Measurements from ENCODE around the gene P2RY8.
"Not testable (repeated sequence)": the region's sequence is repeated elsewhere in the genome, so short reads cannot be mapped to it uniquely, and the experiment has no call there.

P2RY8 gene

GRCh38 chrX:1545776-1546408 is 8.9 kb upstream of the P2RY8 start:
- no peaks in the 10 kb centered on the region for H3K27me3 ChIP-seq (ENCODE audit: control insufficient read depth in 1 of 2, insufficient read depth in 2 of 2, low read length in 2 of 2)
- H3K4me1 ChIP-seq (ENCODE audit: control insufficient read depth in 1 of 2, insufficient read depth in 2 of 2, low read length in 2 of 2), result no peaks in the 10 kb centered on the region
- no peaks in the 10 kb centered on the region for H3K36me3 ChIP-seq (ENCODE audit: control insufficient read depth in 1 of 2, insufficient read depth in 2 of 2, low read length in 2 of 2)
- H3K9ac ChIP-seq (ENCODE audit: low read depth in 1 of 2, low read length in 2 of 2), result no peak overlapping the region
- no peak overlapping the region for H3K4me3 ChIP-seq (ENCODE audit: low read depth in 1 of 2, low read length in 2 of 2)
- no peaks in the 10 kb centered on the region for H3K9me3 ChIP-seq (ENCODE audit: control insufficient read depth in 1 of 2, low read length in 2 of 2)
- H3K27ac ChIP-seq (ENCODE audit: low read depth, low read length), result no peak overlapping the region

- H3K9me3 ChIP-seq (ENCODE audit: control insufficient read depth in 1 of 2, low read length in 2 of 2), result no peaks in the 10 kb centered on the region
These were observed 6.2 kb upstream of the P2RY8 start for GRCh38 chrX:1542994-1543725.

GRCh38 chrX:1539146-1539545 is 2.2 kb upstream of the P2RY8 start:
- H3K9ac ChIP-seq (ENCODE audit: low read depth in 1 of 2, low read length in 2 of 2); H3K36me3 ChIP-seq (ENCODE audit: control insufficient read depth in 1 of 2, insufficient read depth in 2 of 2, low read length in 2 of 2); H3K4me3 ChIP-seq (ENCODE audit: low read depth in 1 of 2, low read length in 2 of 2); H3K4me1 ChIP-seq (ENCODE audit: control insufficient read depth in 1 of 2, insufficient read depth in 2 of 2, low read length in 2 of 2); H3K9me3 ChIP-seq (ENCODE audit: control insufficient read depth in 1 of 2, low read length in 2 of 2); H3K27me3 ChIP-seq (ENCODE audit: control insufficient read depth in 1 of 2, insufficient read depth in 2 of 2, low read length in 2 of 2); H3K27ac ChIP-seq (ENCODE audit: low read depth, low read length): not testable (repeated sequence)

More at GRCh38 chrX:1542994-1543725, 6.2 kb upstream of the P2RY8 start:
- H3K9ac ChIP-seq (ENCODE audit: low read depth in 1 of 2, low read length in 2 of 2), result no peak overlapping the region
- no peak overlapping the region for H3K4me3 ChIP-seq (ENCODE audit: low read depth in 1 of 2, low read length in 2 of 2)
- H3K36me3 ChIP-seq (ENCODE audit: control insufficient read depth in 1 of 2, insufficient read depth in 2 of 2, low read length in 2 of 2), result no peaks in the 10 kb centered on the region
- H3K27ac ChIP-seq (ENCODE audit: low read depth, low read length), result no peak overlapping the region
- no peaks in the 10 kb centered on the region for H3K27me3 ChIP-seq (ENCODE audit: control insufficient read depth in 1 of 2, insufficient read depth in 2 of 2, low read length in 2 of 2)
- no peaks in the 10 kb centered on the region for H3K4me1 ChIP-seq (ENCODE audit: control insufficient read depth in 1 of 2, insufficient read depth in 2 of 2, low read length in 2 of 2)

- not testable (repeated sequence) for H3K36me3 ChIP-seq (ENCODE audit: control insufficient read depth in 1 of 2, insufficient read depth in 2 of 2, low read length in 2 of 2); H3K9me3 ChIP-seq (ENCODE audit: control insufficient read depth in 1 of 2, low read length in 2 of 2); H3K27me3 ChIP-seq (ENCODE audit: control insufficient read depth in 1 of 2, insufficient read depth in 2 of 2, low read length in 2 of 2); H3K27ac ChIP-seq (ENCODE audit: low read depth, low read length); H3K4me1 ChIP-seq (ENCODE audit: control insufficient read depth in 1 of 2, insufficient read depth in 2 of 2, low read length in 2 of 2)
- peak overlapping the region; percentile 49 to 51 for H3K9ac ChIP-seq (ENCODE audit: low read depth in 1 of 2, low read length in 2 of 2)
- peak overlapping the region; percentile 71 to 76 for H3K4me3 ChIP-seq (ENCODE audit: low read depth in 1 of 2, low read length in 2 of 2)
These were observed 718 bp upstream of the P2RY8 start for GRCh38 chrX:1537716-1538090.

GRCh38 chrX:1536712-1537030 is 314 bp downstream of the P2RY8 start:
- Histone ChIP-seq H3K9ac (ENCODE audit: low read depth in 1 of 2, low read length in 2 of 2) (peak overlapping the region; percentile 49 to 51), H3K27ac (ENCODE audit: low read depth, low read length) (peak overlapping the region; percentile 80), H3K9me3 (ENCODE audit: control insufficient read depth in 1 of 2, low read length in 2 of 2) (no peaks in the 10 kb centered on the region), H3K4me1 (ENCODE audit: control insufficient read depth in 1 of 2, insufficient read depth in 2 of 2, low read length in 2 of 2) (no peaks in the 10 kb centered on the region), H3K36me3 (ENCODE audit: control insufficient read depth in 1 of 2, insufficient read depth in 2 of 2, low read length in 2 of 2) (no peaks in the 10 kb centered on the region), H3K27me3 (ENCODE audit: control insufficient read depth in 1 of 2, insufficient read depth in 2 of 2, low read length in 2 of 2) (no peaks in the 10 kb centered on the region), H3K4me3 (ENCODE audit: low read depth in 1 of 2, low read length in 2 of 2) (peak overlapping the region; percentile 71 to 76)

GRCh38 chrX:1535241-1536041 is 1.5 kb downstream of the P2RY8 start:
- Histone ChIP-seq H3K9ac (ENCODE audit: low read depth in 1 of 2, low read length in 2 of 2) (peak overlapping the region; percentile 38 to 39), H3K9me3 (ENCODE audit: control insufficient read depth in 1 of 2, low read length in 2 of 2) (no peaks in the 10 kb centered on the region), H3K27me3 (ENCODE audit: control insufficient read depth in 1 of 2, insufficient read depth in 2 of 2, low read length in 2 of 2) (no peaks in the 10 kb centered on the region), H3K4me1 (ENCODE audit: control insufficient read depth in 1 of 2, insufficient read depth in 2 of 2, low read length in 2 of 2) (no peaks in the 10 kb centered on the region), H3K27ac (ENCODE audit: low read depth, low read length) (peak overlapping the region; percentile 62), H3K36me3 (ENCODE audit: control insufficient read depth in 1 of 2, insufficient read depth in 2 of 2, low read length in 2 of 2) (no peaks in the 10 kb centered on the region), H3K4me3 (ENCODE audit: low read depth in 1 of 2, low read length in 2 of 2) (peak overlapping the region; percentile 53 to 68)

- H3K4me1 ChIP-seq (ENCODE audit: control insufficient read depth in 1 of 2, insufficient read depth in 2 of 2, low read length in 2 of 2), result no peaks in the 10 kb centered on the region
- H3K36me3 ChIP-seq (ENCODE audit: control insufficient read depth in 1 of 2, insufficient read depth in 2 of 2, low read length in 2 of 2), result no peaks in the 10 kb centered on the region
- H3K9ac ChIP-seq (ENCODE audit: low read depth in 1 of 2, low read length in 2 of 2), result peak overlapping the region; percentile 18 to 25
- no peaks in the 10 kb centered on the region for H3K27me3 ChIP-seq (ENCODE audit: control insufficient read depth in 1 of 2, insufficient read depth in 2 of 2, low read length in 2 of 2)
- no peak overlapping the region for H3K27ac ChIP-seq (ENCODE audit: low read depth, low read length)
- no peaks in the 10 kb centered on the region for H3K9me3 ChIP-seq (ENCODE audit: control insufficient read depth in 1 of 2, low read length in 2 of 2)
- H3K4me3 ChIP-seq (ENCODE audit: low read depth in 1 of 2, low read length in 2 of 2), result peak overlapping the region; percentile 53
These were observed 2.5 kb downstream of the P2RY8 start for GRCh38 chrX:1534301-1535168.

- no peaks in the 10 kb centered on the region for H3K9me3 ChIP-seq (ENCODE audit: control insufficient read depth in 1 of 2, low read length in 2 of 2)
- H3K4me3 ChIP-seq (ENCODE audit: low read depth in 1 of 2, low read length in 2 of 2), result no peak overlapping the region
- H3K27me3 ChIP-seq (ENCODE audit: control insufficient read depth in 1 of 2, insufficient read depth in 2 of 2, low read length in 2 of 2), result no peaks in the 10 kb centered on the region
- no peaks in the 10 kb centered on the region for H3K4me1 ChIP-seq (ENCODE audit: control insufficient read depth in 1 of 2, insufficient read depth in 2 of 2, low read length in 2 of 2)
- H3K27ac ChIP-seq (ENCODE audit: low read depth, low read length), result no peak overlapping the region
- H3K9ac ChIP-seq (ENCODE audit: low read depth in 1 of 2, low read length in 2 of 2), result no peak overlapping the region
- no peaks in the 10 kb centered on the region for H3K36me3 ChIP-seq (ENCODE audit: control insufficient read depth in 1 of 2, insufficient read depth in 2 of 2, low read length in 2 of 2)
These were observed 3.9 kb downstream of the P2RY8 start for GRCh38 chrX:1533058-1533457.

- no peaks in the 10 kb centered on the region for H3K9me3 ChIP-seq (ENCODE audit: control insufficient read depth in 1 of 2, low read length in 2 of 2)
- H3K4me3 ChIP-seq (ENCODE audit: low read depth in 1 of 2, low read length in 2 of 2), result no peak overlapping the region
- H3K27me3 ChIP-seq (ENCODE audit: control insufficient read depth in 1 of 2, insufficient read depth in 2 of 2, low read length in 2 of 2), result no peaks in the 10 kb centered on the region
- H3K36me3 ChIP-seq (ENCODE audit: control insufficient read depth in 1 of 2, insufficient read depth in 2 of 2, low read length in 2 of 2), result no peaks in the 10 kb centered on the region
- H3K4me1 ChIP-seq (ENCODE audit: control insufficient read depth in 1 of 2, insufficient read depth in 2 of 2, low read length in 2 of 2), result no peaks in the 10 kb centered on the region
- no peak overlapping the region for H3K9ac ChIP-seq (ENCODE audit: low read depth in 1 of 2, low read length in 2 of 2)
- no peak overlapping the region for H3K27ac ChIP-seq (ENCODE audit: low read depth, low read length)
These were observed 5.7 kb downstream of the P2RY8 start for GRCh38 chrX:1531096-1531890.
